GM20000 (cell line): ENCODE results near the gene GPC6.

Experiments
- DNase-seq: peaks from one replicate; pipeline ENCODE4 v3.0.0; 2012; ENCODE audit warnings: low spot score
- CTCF ChIP-seq: IDR thresholded peaks from 2 replicates; pipeline ENCODE4 v1.5.1; 2012; ENCODE audit warnings: mild to moderate bottlenecking, control low read depth; ENCODE audit errors: extremely low read depth, missing control alignments

Gene GPC6

GRCh38 chr13:93670866-93671265 lies 444.3 kb downstream of the GPC6 start:
- no peak for TF ChIP-seq CTCF
- DNase-seq: no peak

GRCh38 chr13:93672996-93673395 lies 446.4 kb downstream of the GPC6 start:
- DNase-seq: no peak
- TF ChIP-seq CTCF: no peak

- no peak for TF ChIP-seq CTCF
- DNase-seq: no peak
Observed at GRCh38 chr13:93673885-93674284, 447.3 kb downstream of the GPC6 start.

- no peak for TF ChIP-seq CTCF
- no peak for DNase-seq
Observed at GRCh38 chr13:93674337-93674755, 447.7 kb downstream of the GPC6 start.

- no peak for TF ChIP-seq CTCF
- DNase-seq: no peak
Observed at GRCh38 chr13:93680329-93680728, 453.7 kb downstream of the GPC6 start.

GRCh38 chr13:93685900-93686299 lies 459.3 kb downstream of the GPC6 start:
- no peak for TF ChIP-seq CTCF
- no peak for DNase-seq

GRCh38 chr13:93686399-93686798 lies 459.8 kb downstream of the GPC6 start:
- TF ChIP-seq CTCF: no peak
- no peak for DNase-seq
